ENCODE measurements around the gene SNRNP25. TPM values are rescaled to one million over a fixed set of nuclear protein-coding genes. Genes with fewer than 3 reads are reported as not detected.
"Not testable (repeated sequence)": the region's sequence is repeated elsewhere in the genome, so short reads cannot be mapped to it uniquely, and the experiment has no call there.

The SNRNP25 gene
- total and polyA plus RNA-seq, 2 of the 8 experiments (the other 6 are each of a cell fraction or from before 2014, with no cell fraction given) = 53.0 to 58.4 TPM

- not testable (repeated sequence) for H3K4me3 ChIP-seq (ENCODE audit: extremely low read depth in 1 of 4, insufficient read depth in 2 of 4, low read depth in 3 of 4, low read length in 4 of 4); H3K18ac ChIP-seq (ENCODE audit: extremely low read depth, low read length); H2BK12ac ChIP-seq (ENCODE audit: low read depth, low read length); H2BK5ac ChIP-seq (ENCODE audit: low read depth, low read length); H3K27me3 ChIP-seq (replicated peaks in 1 of 4; ENCODE audit: control insufficient read depth in 3 of 4, extremely low read depth in 1 of 4, insufficient read depth in 3 of 4, low read length in 3 of 4); H2BK15ac ChIP-seq (ENCODE audit: low read length); H4K5ac ChIP-seq (ENCODE audit: insufficient read length, low read depth, low read length); H3K23me2 ChIP-seq (ENCODE audit: low read depth, low read length); H3K14ac ChIP-seq (ENCODE audit: insufficient read length); DNase-seq (ENCODE audit: low read depth in 1 of 2, low spot score in 2 of 2); H3K9ac ChIP-seq (replicated peaks in 1 of 4; ENCODE audit: extremely low read depth in 1 of 4, low read depth in 3 of 4, low read length in 3 of 4); H2BK120ac ChIP-seq (replicated peaks; ENCODE audit: low read depth, low read length); H3K27ac ChIP-seq (ENCODE audit: low read depth, low read length); H3K79me1 ChIP-seq (ENCODE audit: low read depth, low read length); H2BK20ac ChIP-seq (ENCODE audit: low read length); H3K4me2 ChIP-seq (ENCODE audit: insufficient read depth in 1 of 2, low read depth in 2 of 2, low read length in 2 of 2); H4K8ac ChIP-seq (ENCODE audit: extremely low read depth, insufficient read depth, low read length); H4K91ac ChIP-seq (replicated peaks; ENCODE audit: insufficient read length, low read length); H3K56ac ChIP-seq (replicated peaks; ENCODE audit: insufficient read length, low read depth, low read length); H2AK5ac ChIP-seq (ENCODE audit: low read depth, low read length); FAIRE-seq; H3K4me1 ChIP-seq (replicated peaks in 1 of 4; ENCODE audit: control insufficient read depth in 3 of 4, insufficient read depth in 4 of 4, low read length in 3 of 4); H3K9me3 ChIP-seq (ENCODE audit: insufficient read depth in 2 of 2, low read depth in 1 of 2, low read length in 1 of 2); H3K23ac ChIP-seq (ENCODE audit: insufficient read length); H3K4ac ChIP-seq (replicated peaks; ENCODE audit: insufficient read length, low read depth, low read length); H2AFZ ChIP-seq (ENCODE audit: low read length)
- CTCF ChIA-PET (ENCODE audit: partially characterized antibody) = interaction anchor here (1.6 to 2.4 kb wide), 2 partner anchors 19 to 142 kb away, joined by 3 to 8 read pairs; no protein-coding TSS in a partner anchor
- 97% methylated on average over 7 of the region's 7 CpGs; no CpG with 5 or more reads in 1 of the 2 experiments for WGBS, 2 experiments (ENCODE audit: extremely low coverage in 1 of 2, insufficient coverage in 1 of 2, insufficient read length in 1 of 2, insufficient replicate concordance in 2 of 2, low coverage in 1 of 2, low lambda C conversion rate in 2 of 2, missing lambda C conversion rate in 1 of 2)
- H3K36me3 ChIP-seq (ENCODE audit: control insufficient read depth in 2 of 4, insufficient read depth in 4 of 4, low read length in 3 of 4) = peaks cover 28 to 76% (median 58%) of the 10 kb centered on the region in 4 experiments
- POLR2A ChIA-PET (ENCODE audit: partially characterized antibody) = interaction anchor here (1.1 to 1.6 kb wide), 4 partner anchors 9 to 41 kb away, joined by 3 to 5 read pairs (median 4); no protein-coding TSS in a partner anchor
- peaks cover 3 to 21% of the 10 kb centered on the region in 2 experiments; a peak in 2 of 4 replicates for H3K79me2 ChIP-seq (ENCODE audit: control insufficient read depth in 1 of 2, insufficient read depth in 2 of 2, low read length in 2 of 2)
- peaks cover 0 to 18% of the 10 kb centered on the region in 2 experiments for H4K20me1 ChIP-seq (replicated peaks in 1 of 2; ENCODE audit: control insufficient read depth in 1 of 2, insufficient read depth in 2 of 2, low read length in 2 of 2)
These were observed 7.1 kb upstream of the SNRNP25 start for GRCh38 chr16:46510-46909.
